D721Med (cell line): ENCODE results near the gene MRPS27.

ENCODE experiments used
- DNase-seq: peaks from one replicate; pipeline ENCODE4 v3.0.0; 2011; ENCODE audit warnings: low spot score; ENCODE audit not compliant: insufficient read length
- FAIRE-seq: peaks from 2 replicates; lab custom pipeline; 2011; peaks lifted over from hg19 to GRCh38; lab: Jason Lieb, UNC
- CTCF ChIP-seq: IDR thresholded peaks from 2 replicates; pipeline ENCODE4 v1.5.1; 2012; ENCODE audit warnings: mild to moderate bottlenecking, control low read depth; ENCODE audit not compliant: insufficient read depth; ENCODE audit errors: missing control alignments

The MRPS27 gene

GRCh38 chr5:72307968-72308852 is 11.8 kb downstream of the MRPS27 start:
- FAIRE-seq (no peak), DNase-seq (peak; percentile 85)

GRCh38 chr5:72307573-72307967 is 12.5 kb downstream of the MRPS27 start:
- FAIRE-seq (no peak), DNase-seq (no peak)
- TF ChIP-seq CTCF: no peak

More at GRCh38 chr5:72307968-72308852, 11.8 kb downstream of the MRPS27 start:
- peak; percentile 82 for TF ChIP-seq CTCF

GRCh38 chr5:72305194-72306142 is 14.6 kb downstream of the MRPS27 start:
- no peak for TF ChIP-seq CTCF
- FAIRE-seq: peak; percentile 6

GRCh38 chr5:72302171-72302570 is 17.9 kb downstream of the MRPS27 start:
- DNase-seq (no peak), FAIRE-seq (no peak)
- TF ChIP-seq CTCF: no peak

More at GRCh38 chr5:72305194-72306142, 14.6 kb downstream of the MRPS27 start:
- no peak for DNase-seq

- no peak for TF ChIP-seq CTCF
- FAIRE-seq: no peak
- DNase-seq: no peak
These were observed 18.5 kb downstream of the MRPS27 start for GRCh38 chr5:72301557-72301956.

GRCh38 chr5:72300590-72301339 is 19.3 kb downstream of the MRPS27 start:
- peak; percentile 48 for FAIRE-seq
- no peak for TF ChIP-seq CTCF
- no peak for DNase-seq
